GM12878 (cell line): Measurements from ENCODE around the gene CLPTM1L. TPM values are rescaled to one million over a fixed set of nuclear protein-coding genes. Genes with fewer than 3 reads are reported as not detected.

Experiments
- CHD4 ChIP-seq: fragments of 200-600 bp; sonication (generic); IDR thresholded peaks from 2 replicates; pipeline ENCODE4 v1.6.1; 2016; ENCODE audit warnings: mild to moderate bottlenecking
- E4F1 ChIP-seq: fragments of 450-650 bp; IDR thresholded peaks from 2 replicates; pipeline ENCODE4 v1.6.1; 2018; ENCODE audit warnings: borderline replicate concordance, mild to moderate bottlenecking; ENCODE audit not compliant: partially characterized antibody
- KAT2A ChIP-seq: conservative IDR thresholded peaks from 2 replicates; pipeline ENCODE4 v1.6.1; 2011; ENCODE audit warnings: low read depth, low read length; ENCODE audit not compliant: control insufficient read depth
- KLF5 ChIP-seq: fragments of 450-650 bp; IDR thresholded peaks from 2 replicates; pipeline ENCODE4 v1.6.1; 2014; ENCODE audit warnings: mild to moderate bottlenecking; ENCODE audit not compliant: partially characterized antibody
- MAX ChIP-seq: IDR thresholded peaks from 2 replicates; pipeline ENCODE4 v1.6.1; 2012; ENCODE audit warnings: low read depth, low read length, improper control_type of control experiment
- MEF2B ChIP-seq: fragments of 450-650 bp; IDR thresholded peaks from 2 replicates; pipeline ENCODE4 v1.6.1; 2018; ENCODE audit warnings: mild to moderate bottlenecking, moderate library complexity; ENCODE audit not compliant: partially characterized antibody, poor library complexity, severe bottlenecking
- MTA2 ChIP-seq: fragments of 450-650 bp; IDR thresholded peaks from 2 replicates; pipeline ENCODE4 v1.6.1; 2016; ENCODE audit warnings: low read depth, mild to moderate bottlenecking, moderate library complexity
- MXI1 ChIP-seq: fragments of 150-350 bp; IDR thresholded peaks from 2 replicates; pipeline ENCODE4 v1.6.1; 2011; ENCODE audit warnings: low read depth, mild to moderate bottlenecking, inconsistent platforms, low read length, improper control_type of control experiment
- NKRF ChIP-seq: fragments of 450-650 bp; conservative IDR thresholded peaks from 2 replicates; pipeline ENCODE4 v1.6.1; 2017; ENCODE audit warnings: mild to moderate bottlenecking, moderate library complexity
- NR2F1 ChIP-seq: fragments of 450-650 bp; conservative IDR thresholded peaks from 2 replicates; pipeline ENCODE4 v1.6.1; 2017; ENCODE audit warnings: mild to moderate bottlenecking
- PKNOX1 ChIP-seq: fragments of 450-650 bp; IDR thresholded peaks from 2 replicates; pipeline ENCODE4 v1.6.1; 2016; ENCODE audit warnings: mild to moderate bottlenecking
- RBBP5 ChIP-seq: fragments of 200-600 bp; sonication (generic); conservative IDR thresholded peaks from 2 replicates; pipeline ENCODE4 v1.6.1; 2016
- RFX5 ChIP-seq: IDR thresholded peaks from 2 replicates; pipeline ENCODE4 v1.6.1; 2011; ENCODE audit warnings: low read depth, low read length, improper control_type of control experiment
- SKIL ChIP-seq: fragments of 450-650 bp; IDR thresholded peaks from 2 replicates; pipeline ENCODE4 v1.6.1; 2017; ENCODE audit warnings: mild to moderate bottlenecking, low read depth, inconsistent platforms; ENCODE audit not compliant: poor library complexity, severe bottlenecking
- SMARCA5 ChIP-seq: fragments of 450-650 bp; IDR thresholded peaks from 2 replicates; pipeline ENCODE4 v1.6.1; 2017; ENCODE audit warnings: mild to moderate bottlenecking
- SREBF1 ChIP-seq: IDR thresholded peaks from 2 replicates; pipeline ENCODE4 v1.6.1; 2012; ENCODE audit warnings: mild to moderate bottlenecking, low read length
- SRF ChIP-seq, 2 experiments: IDR thresholded peaks; 2 replicates each; pipeline ENCODE4 v1.6.1; 2011; ENCODE audit warnings: low read depth in 2 of 2, low read length in 2 of 2, mild to moderate bottlenecking in 1 of 2, moderate library complexity in 1 of 2
- STAT1 ChIP-seq: fragments of 450-650 bp; conservative IDR thresholded peaks from 2 replicates; pipeline ENCODE4 v1.6.1; 2014; ENCODE audit warnings: antibody characterized with exemption, mild to moderate bottlenecking
- TBL1XR1 ChIP-seq: IDR thresholded peaks from 2 replicates; pipeline ENCODE4 v1.6.1; 2012; ENCODE audit warnings: low read depth, low read length, improper control_type of control experiment
- WRNIP1 ChIP-seq: IDR thresholded peaks from 2 replicates; pipeline ENCODE4 v1.6.1; 2011; ENCODE audit warnings: low read depth, low read length, improper control_type of control experiment, borderline replicate concordance
- polyA plus RNA-seq, 11 experiments: library from polyadenylated mRNA; depleted of rRNA in 4 of 11; unstranded in 6 of 11; stranded (reverse) in 5 of 11; fragments of >200 nt; fragmentation: Nextera tagmentation in 4 of 11; fragmentation: Illumina TruSeq in 1 of 11; extraction: Ambion mirVana in 4 of 11; extraction: Trizol in 1 of 11; gene quantifications; 1 replicate in 1 of 11; 2 replicates in 10 of 11; pipeline versions ENCODE4 v1.2.1 to v1.2.3, GENCODE V29; 2011 to 2016; ENCODE audit warnings: inconsistent platforms in 2 of 11, missing spikeins in 2 of 11, low read depth in 1 of 11
- total RNA-seq, 4 experiments: library from RNA; depleted of rRNA in 3 of 4; stranded (reverse); fragments of >200 nt in 3 of 4; fragmentation: Illumina TruSeq in 1 of 4; extraction: Trizol in 1 of 4; gene quantifications; 2 replicates each; pipeline versions ENCODE4 v1.2.1 to v1.2.3, GENCODE V29; 2013 to 2021

Gene CLPTM1L
- total and polyA plus RNA-seq, 10 of the 15 experiments (the other 5 are each of a cell fraction or from before 2014, with no cell fraction given): 2.9 to 278 (median 135) TPM

- TF ChIP-seq PKNOX1: peak; percentile 85
- peak; percentile 59; the same call in 1 of the 2 replicates for TF ChIP-seq NR2F1
- TF ChIP-seq E4F1: no peak
- TF ChIP-seq MEF2B: peak; percentile 89
- peak; percentile 70 for TF ChIP-seq MXI1
- TF ChIP-seq RBBP5: no peak; the same call in 1 of the 2 replicates
- no peak for TF ChIP-seq RFX5
- TF ChIP-seq MTA2: no peak
- no peak for TF ChIP-seq SREBF1
- no peak for TF ChIP-seq STAT1
- no peak for TF ChIP-seq NKRF
- no peak for TF ChIP-seq CHD4
- TF ChIP-seq SRF (IDR thresholded peaks at IDR 0.05; ENCODE audit: low read depth in 2 of 2, low read length in 2 of 2): peak in 1 of 2 experiments; percentile 43; a peak in 1 of 4 replicates
- no peak for TF ChIP-seq SMARCA5
- no peak for TF ChIP-seq SKIL
- TF ChIP-seq MAX: peak; percentile 47
- TF ChIP-seq WRNIP1: no peak
- no peak for TF ChIP-seq KLF5
- peak; percentile 78 for TF ChIP-seq TBL1XR1
- no peak for TF ChIP-seq KAT2A
These were observed 29.0 kb downstream of the CLPTM1L start (continued) for GRCh38 chr5:1315709-1316587.
